Endothelial cell (in vitro differentiated cells): ENCODE data around the gene HUNK. TPM values are rescaled to one million over a fixed set of nuclear protein-coding genes. Genes with fewer than 3 reads are reported as not detected.

Experiments used
- DNase-seq: peaks from one replicate; pipeline ENCODE4 v3.0.0; 2021; ENCODE audit warnings: low spot score
- H3K27ac Mint-ChIP-seq: one replicate; pipeline ENCODE4 v1.8.0; 2021; ENCODE audit warnings: mixed read lengths, inconsistent platforms; ENCODE audit not compliant: unreplicated experiment
- H3K27me3 Mint-ChIP-seq: one replicate; pipeline ENCODE4 v1.8.0; 2021; ENCODE audit warnings: mild to moderate bottlenecking, moderate library complexity, mixed read lengths, inconsistent platforms; ENCODE audit not compliant: unreplicated experiment
- H3K36me3 Mint-ChIP-seq: one replicate; pipeline ENCODE4 v1.8.0; 2021; ENCODE audit warnings: mild to moderate bottlenecking, low read depth, mixed read lengths, inconsistent platforms; ENCODE audit not compliant: unreplicated experiment
- H3K4me1 Mint-ChIP-seq: one replicate; pipeline ENCODE4 v1.8.0; 2021; ENCODE audit warnings: mild to moderate bottlenecking, mixed read lengths, inconsistent platforms; ENCODE audit not compliant: unreplicated experiment
- H3K4me3 Mint-ChIP-seq: one replicate; pipeline ENCODE4 v1.8.0; 2021; ENCODE audit warnings: mild to moderate bottlenecking, mixed read lengths, inconsistent platforms; ENCODE audit not compliant: unreplicated experiment
- H3K9me3 Mint-ChIP-seq: one replicate; pipeline ENCODE4 v1.8.0; 2021; ENCODE audit warnings: mixed read lengths, inconsistent platforms; ENCODE audit not compliant: unreplicated experiment
- total RNA-seq: library from RNA; stranded (reverse); fragmentation: NEBNext Ultra II Directional; extraction: Animal tissue kit (Norgen Biotek cat#: 25700); gene quantifications from one replicate; pipeline ENCODE4 v1.2.1, GENCODE V29; 2021; ENCODE audit not compliant: unreplicated experiment
- TF ChIP-seq, protein P1 (sequence below): fragments of 200-600 bp; sonication (generic); IDR thresholded peaks from one replicate; pipeline ENCODE4 v1.5.0; 2021; ENCODE audit warnings: antibody characterized with exemption; ENCODE audit not compliant: unreplicated experiment

HUNK gene
- total RNA-seq, 1 donor from 2014 or later = 19.3 TPM

DNA sequence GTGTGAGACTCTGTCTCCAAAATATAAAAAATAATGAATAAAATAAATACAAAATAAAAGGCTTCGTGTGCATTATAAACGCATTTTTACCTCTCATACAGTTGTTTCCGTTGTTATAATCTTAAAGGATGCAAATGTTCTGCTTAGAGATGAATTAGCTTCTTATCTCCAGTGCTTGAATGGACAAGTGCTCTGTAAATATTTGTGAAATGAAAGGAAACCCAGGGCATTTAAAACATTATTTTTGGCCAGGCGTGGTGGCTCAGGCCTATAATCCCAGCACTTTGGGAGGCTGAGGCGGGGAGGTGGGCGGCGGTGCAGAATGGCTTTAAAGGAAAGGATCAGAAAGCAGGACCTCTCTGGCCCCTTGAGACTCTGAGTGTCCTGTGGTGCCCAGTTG lies 94.5 kb downstream of the HUNK start:
- Mint-ChIP-seq H3K4me3 (no peak overlapping the region), H3K4me1 (no peaks in the 10 kb centered on the region), H3K36me3 (peaks cover 4% of the 10 kb centered on the region), H3K27ac (no peak overlapping the region), H3K9me3 (no peaks in the 10 kb centered on the region), H3K27me3 (no peaks in the 10 kb centered on the region)
- DNase-seq = no peak
- TF ChIP-seq, protein P1, sequence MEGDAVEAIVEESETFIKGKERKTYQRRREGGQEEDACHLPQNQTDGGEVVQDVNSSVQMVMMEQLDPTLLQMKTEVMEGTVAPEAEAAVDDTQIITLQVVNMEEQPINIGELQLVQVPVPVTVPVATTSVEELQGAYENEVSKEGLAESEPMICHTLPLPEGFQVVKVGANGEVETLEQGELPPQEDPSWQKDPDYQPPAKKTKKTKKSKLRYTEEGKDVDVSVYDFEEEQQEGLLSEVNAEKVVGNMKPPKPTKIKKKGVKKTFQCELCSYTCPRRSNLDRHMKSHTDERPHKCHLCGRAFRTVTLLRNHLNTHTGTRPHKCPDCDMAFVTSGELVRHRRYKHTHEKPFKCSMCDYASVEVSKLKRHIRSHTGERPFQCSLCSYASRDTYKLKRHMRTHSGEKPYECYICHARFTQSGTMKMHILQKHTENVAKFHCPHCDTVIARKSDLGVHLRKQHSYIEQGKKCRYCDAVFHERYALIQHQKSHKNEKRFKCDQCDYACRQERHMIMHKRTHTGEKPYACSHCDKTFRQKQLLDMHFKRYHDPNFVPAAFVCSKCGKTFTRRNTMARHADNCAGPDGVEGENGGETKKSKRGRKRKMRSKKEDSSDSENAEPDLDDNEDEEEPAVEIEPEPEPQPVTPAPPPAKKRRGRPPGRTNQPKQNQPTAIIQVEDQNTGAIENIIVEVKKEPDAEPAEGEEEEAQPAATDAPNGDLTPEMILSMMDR = no peak

DNA sequence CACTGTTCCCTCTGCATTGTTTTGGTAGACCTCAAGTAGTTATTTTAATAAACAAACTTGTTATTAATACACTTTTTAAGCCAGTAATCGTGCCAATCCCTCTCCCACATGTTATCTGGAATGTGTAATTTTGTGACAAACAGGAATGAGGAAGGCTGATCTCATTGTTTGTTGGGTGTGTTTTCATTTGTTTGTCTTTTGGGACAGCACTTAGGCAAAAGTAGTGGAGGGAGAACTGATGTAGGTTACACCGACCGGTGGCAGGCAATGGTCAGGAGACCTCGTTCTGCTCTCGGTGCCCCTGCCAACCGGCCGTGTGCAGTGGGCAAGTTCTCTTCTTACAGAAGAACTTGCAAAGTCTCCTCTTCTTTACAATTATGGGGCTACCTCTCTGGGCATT lies 99.8 kb downstream of the HUNK start:
- DNase-seq = no peak
- no peaks in the 10 kb centered on the region for H3K27me3 Mint-ChIP-seq
- H3K4me1 Mint-ChIP-seq = peaks cover 6% of the 10 kb centered on the region
- H3K36me3 Mint-ChIP-seq = peaks cover 4% of the 10 kb centered on the region
- H3K9me3 Mint-ChIP-seq = no peaks in the 10 kb centered on the region
- H3K27ac Mint-ChIP-seq = no peak overlapping the region
- no peak overlapping the region for H3K4me3 Mint-ChIP-seq
- TF ChIP-seq, protein P1 = no peak

DNA sequence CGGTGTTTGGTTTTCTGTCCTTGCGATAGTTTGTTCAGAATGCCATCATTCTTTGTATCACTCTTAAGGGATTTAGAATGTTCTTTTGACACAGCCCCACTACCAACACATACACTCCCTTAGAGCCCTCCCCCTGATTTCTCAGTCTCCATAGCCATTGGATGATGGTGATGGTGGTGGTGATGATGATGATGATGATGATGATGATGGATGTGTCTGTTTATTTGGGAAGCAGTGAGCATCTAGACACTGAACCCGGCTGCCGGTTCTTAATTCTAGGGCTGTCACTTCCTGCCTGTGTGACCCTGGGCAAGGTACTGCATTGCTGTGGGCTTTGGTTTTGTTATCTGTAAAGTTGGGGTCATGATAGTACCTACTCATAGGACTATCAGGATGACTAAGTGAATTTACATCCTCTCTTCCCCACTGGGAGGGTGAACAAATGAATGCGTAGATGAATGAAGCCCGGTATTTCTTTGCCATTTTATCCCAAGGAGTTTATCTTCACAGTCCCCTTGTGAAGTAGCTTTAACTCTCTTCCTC lies 100.7 kb downstream of the HUNK start:
- TF ChIP-seq, protein P1 = no peak
- Mint-ChIP-seq H3K27ac (no peak overlapping the region), H3K9me3 (no peaks in the 10 kb centered on the region), H3K4me1 (peaks cover 6% of the 10 kb centered on the region), H3K4me3 (no peak overlapping the region), H3K36me3 (peaks cover 4% of the 10 kb centered on the region), H3K27me3 (no peaks in the 10 kb centered on the region)
- no peak for DNase-seq

DNA sequence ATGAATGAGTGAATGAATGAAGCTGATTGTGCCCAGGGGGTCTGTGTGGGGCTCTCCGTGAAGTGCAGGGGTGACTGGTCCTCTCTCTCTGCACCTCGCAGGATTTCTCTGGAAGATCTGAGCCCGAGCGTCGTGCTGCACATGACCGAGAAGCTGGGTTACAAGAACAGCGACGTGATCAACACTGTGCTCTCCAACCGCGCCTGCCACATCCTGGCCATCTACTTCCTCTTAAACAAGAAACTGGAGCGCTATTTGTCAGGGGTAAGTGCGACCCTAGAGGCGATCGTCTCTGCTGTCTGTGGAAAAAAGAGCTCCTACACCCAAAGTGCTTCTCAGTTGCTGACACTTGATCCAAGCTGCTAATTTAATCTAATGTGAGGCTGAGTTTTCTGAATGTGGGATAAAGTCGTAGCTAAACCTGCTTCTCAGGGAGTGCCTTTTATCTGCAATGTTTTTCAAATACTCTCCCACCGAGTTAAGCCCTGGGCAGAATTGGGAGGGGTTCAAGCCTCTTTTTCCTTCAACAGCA lies 101.7 kb downstream of the HUNK start:
- DNase-seq = no peak
- Mint-ChIP-seq H3K4me3 (no peak overlapping the region), H3K36me3 (peaks cover 4% of the 10 kb centered on the region), H3K27me3 (no peaks in the 10 kb centered on the region), H3K9me3 (no peaks in the 10 kb centered on the region), H3K27ac (no peak overlapping the region), H3K4me1 (peaks cover 6% of the 10 kb centered on the region)
- TF ChIP-seq, protein P1 = no peak

DNA sequence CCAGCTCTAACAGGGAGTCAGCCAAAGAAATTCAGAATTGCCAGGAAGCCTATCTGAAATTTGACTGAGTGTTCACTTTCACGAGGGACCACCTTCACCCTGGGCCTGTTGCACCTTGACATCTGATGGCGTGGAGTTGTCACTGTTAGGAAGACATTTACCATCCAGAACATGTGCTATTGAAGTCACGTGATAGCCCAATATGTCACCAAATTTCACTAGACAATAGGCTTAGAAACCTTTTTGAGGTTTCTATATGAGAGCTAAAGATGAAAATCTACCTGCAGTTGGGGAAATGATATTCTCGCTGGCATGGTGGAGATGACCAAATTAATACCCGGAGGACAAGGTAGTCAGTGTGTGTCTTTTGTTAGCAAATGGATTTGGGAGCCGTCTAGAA lies 102.7 kb downstream of the HUNK start:
- Mint-ChIP-seq H3K36me3 (peaks cover 4% of the 10 kb centered on the region), H3K27me3 (no peaks in the 10 kb centered on the region), H3K4me1 (peaks cover 6% of the 10 kb centered on the region), H3K27ac (no peak overlapping the region), H3K4me3 (no peak overlapping the region), H3K9me3 (no peaks in the 10 kb centered on the region)
- no peak for DNase-seq
- TF ChIP-seq, protein P1 = no peak
